OCI-LY7 (cell line): Measurements from ENCODE around the gene LINGO3. TPM values are rescaled to one million over a fixed set of nuclear protein-coding genes. Genes with fewer than 3 reads are reported as not detected.
A peak's percentile ranks its signal among the peaks of the same experiment; 100 is the strongest.

Experiments
- BruUV-seq: library from RNA; stranded (reverse); fragments of 400-500 nt; replicated peaks from 2 replicates; lab custom pipeline; 2021; lab: Mats Ljungman, UMichigan
- CTCF ChIA-PET: fragments of 300-600 bp; sonication (Branson Sonifier 250); formaldehyde crosslinking; loops from one replicate; lab custom pipeline; 2022; ENCODE audit warnings: antibody characterized with exemption; ENCODE audit not compliant: unreplicated experiment; lab: Charles Lee
- POLR2A ChIA-PET: fragments of 300-600 bp; sonication (Branson Sonifier 250); formaldehyde crosslinking; loops from one replicate; lab custom pipeline; 2022; ENCODE audit warnings: antibody characterized with exemption; lab: Charles Lee
- DNase-seq: peaks from one replicate; pipeline ENCODE4 v3.0.0-alpha.2; 2015; ENCODE audit warnings: low spot score
- H2AFZ ChIP-seq: fragments of 200-600 bp; sonication (generic), shearing (Covaris generic); 2 replicates; pipeline ENCODE4 v1.6.1; 2014; ENCODE audit warnings: mild to moderate bottlenecking, antibody characterized with exemption, low read length, moderate library complexity
- H3K27ac ChIP-seq: fragments of 200-600 bp; sonication (generic); 2 replicates; pipeline ENCODE4 v1.5.1; 2014; ENCODE audit warnings: mixed run types, low read depth, mild to moderate bottlenecking, moderate library complexity, low read length, inconsistent platforms; ENCODE audit not compliant: poor library complexity, severe bottlenecking
- H3K36me3 ChIP-seq: fragments of 200-600 bp; sonication (generic); 2 replicates; pipeline ENCODE4 v1.6.1; 2014; ENCODE audit warnings: mild to moderate bottlenecking, antibody characterized with exemption, low read length, moderate library complexity, mixed read lengths; ENCODE audit not compliant: insufficient read depth
- H3K4me1 ChIP-seq: fragments of 200-600 bp; sonication (generic); 2 replicates; pipeline ENCODE4 v1.5.1; 2014; ENCODE audit warnings: mild to moderate bottlenecking, low read length; ENCODE audit not compliant: insufficient read depth, poor library complexity, severe bottlenecking
- H3K4me2 ChIP-seq: fragments of 200-600 bp; sonication (generic); 2 replicates; pipeline ENCODE4 v1.6.1; 2014; ENCODE audit warnings: mild to moderate bottlenecking, low read length
- H3K4me3 ChIP-seq: fragments of 200-600 bp; sonication (generic); 2 replicates; pipeline ENCODE4 v1.5.1; 2014; ENCODE audit warnings: mild to moderate bottlenecking, low read depth, low read length; ENCODE audit not compliant: poor library complexity, severe bottlenecking
- H3K79me2 ChIP-seq: fragments of 200-600 bp; sonication (generic); 2 replicates; pipeline ENCODE4 v1.6.1; 2016; ENCODE audit warnings: low read depth, mild to moderate bottlenecking, low read length, moderate library complexity, mixed read lengths; ENCODE audit not compliant: insufficient read depth
- H3K9me2 ChIP-seq: fragments of 200-600 bp; sonication (generic); 2 replicates; pipeline ENCODE4 v1.6.1; 2016; ENCODE audit warnings: mild to moderate bottlenecking, low read length, mixed read lengths; ENCODE audit not compliant: insufficient read depth
- H3K9me3 ChIP-seq: fragments of 200-600 bp; sonication (generic); 2 replicates; pipeline ENCODE4 v1.6.1; 2014; ENCODE audit warnings: mild to moderate bottlenecking, mixed run types, low read length, mixed read lengths
- H4K20me1 ChIP-seq: fragments of 200-600 bp; sonication (generic); 2 replicates; pipeline ENCODE4 v1.6.1; 2014; ENCODE audit warnings: mild to moderate bottlenecking, antibody characterized with exemption, low read length, moderate library complexity, mixed read lengths; ENCODE audit not compliant: insufficient read depth
- CTCF ChIP-seq: fragments of 200-600 bp; sonication (generic); conservative IDR thresholded peaks from 2 replicates; pipeline ENCODE4 v1.5.1; 2014; ENCODE audit warnings: mild to moderate bottlenecking, antibody characterized with exemption, low read length, moderate library complexity, mixed read lengths
- EZH2phosphoT487 ChIP-seq: fragments of 200-600 bp; sonication (generic); IDR thresholded peaks from 2 replicates; pipeline ENCODE4 v1.6.1; 2018; ENCODE audit warnings: low read depth, borderline replicate concordance, mild to moderate bottlenecking, mixed run types, antibody characterized with exemption, low read length, moderate library complexity, mixed read lengths
- intact Hi-C: fragments of 100-400 bp; cut with micrococcal nuclease; formaldehyde crosslinking; loops from one replicate; pipeline ENCODE4 v1.10.0; 2022; ENCODE audit not compliant: unreplicated experiment
- total RNA-seq, 2 experiments: library from RNA; depleted of rRNA in 1 of 2; stranded (reverse); fragments of >200 nt in 1 of 2; shearing (Covaris generic) in 1 of 2; gene quantifications; 2 replicates each; pipeline ENCODE4 v1.2.3, GENCODE V29; 2014 to 2022

The LINGO3 gene
- total RNA-seq, 2 experiments from 2014 or later: 0.13 to 0.38 TPM

- H3K9me2 ChIP-seq: no peaks in the 10 kb centered on the region
- no TSS peak for BruUV-seq
- intact Hi-C loops: loop anchor here (1.0 to 5.0 kb wide), 2 partner anchors 96 to 295 kb away; partner anchors contain the start of genes PLEKHJ1 and SF3A2
- peaks cover 50% of the 10 kb centered on the region for H3K4me1 ChIP-seq
- ChIA-PET CTCF (interaction anchor here (0.5 kb wide), 1 partner anchor 35 kb away, joined by 4 read pairs; no protein-coding TSS in a partner anchor), POLR2A (no interaction called here)
- peak overlapping the region; percentile 55 for H3K4me3 ChIP-seq
- H3K9me3 ChIP-seq: peaks cover 5% of the 10 kb centered on the region; the same call in 1 of the 2 replicates
- H4K20me1 ChIP-seq: no peaks in the 10 kb centered on the region; the same call in 1 of the 2 replicates
- H2AFZ ChIP-seq: peak overlapping the region; percentile 12; the same call in 1 of the 2 replicates
- H3K4me2 ChIP-seq: peak overlapping the region; percentile 95
- TF ChIP-seq CTCF: no peak
- TF ChIP-seq EZH2phosphoT487: no peak
- peak; percentile 95 for DNase-seq
- H3K79me2 ChIP-seq: peaks cover 64% of the 10 kb centered on the region
- peaks cover 29% of the 10 kb centered on the region for H3K36me3 ChIP-seq
- peak overlapping the region; percentile 94 for H3K27ac ChIP-seq
These were observed 24.5 kb upstream of the LINGO3 start for GRCh38 chr19:2332341-2333026.

- POLR2A ChIA-PET: interaction anchor here (0.6 to 0.7 kb wide), 2 partner anchors 107 to 145 kb away, joined by 5 to 8 read pairs; no protein-coding TSS in a partner anchor
- intact Hi-C loops: loop anchor here (1.0 to 5.0 kb wide), 2 partner anchors 95 to 296 kb away; partner anchors contain the start of genes PLEKHJ1 and SF3A2
These were observed 23.8 kb upstream of the LINGO3 start for GRCh38 chr19:2331601-2332246.

More at GRCh38 chr19:2331601-2332246, 23.8 kb upstream of the LINGO3 start:
- Histone ChIP-seq H2AFZ (peak overlapping the region; percentile 12; the same call in 1 of the 2 replicates), H3K4me3 (peak overlapping the region; percentile 55), H3K9me2 (no peaks in the 10 kb centered on the region), H3K9me3 (peaks cover 5% of the 10 kb centered on the region; the same call in 1 of the 2 replicates), H3K36me3 (peaks cover 35% of the 10 kb centered on the region), H3K27ac (peak overlapping the region; percentile 94), H3K4me1 (peaks cover 58% of the 10 kb centered on the region), H3K79me2 (peaks cover 71% of the 10 kb centered on the region), H4K20me1 (no peaks in the 10 kb centered on the region; the same call in 1 of the 2 replicates), H3K4me2 (peak overlapping the region; percentile 95)
- no peak for TF ChIP-seq EZH2phosphoT487
- no peak for TF ChIP-seq CTCF
- BruUV-seq: no TSS peak
- CTCF ChIA-PET: interaction anchor here (0.5 kb wide), 1 partner anchor 34 kb away, joined by 4 read pairs; no protein-coding TSS in a partner anchor
- DNase-seq: peak; percentile 14
